NCI-H1417 treated with DMSO at 0.1 percent for 48 hours (cell line): Measurements from ENCODE around the gene MSRB2.

ENCODE experiments used
- DNase-seq: peaks from one replicate; lab custom pipeline; 2025; lab: John Stamatoyannopoulos, UW

Gene MSRB2

GRCh38 chr10:23111517-23112286, 16.3 kb downstream of the MSRB2 start:
- no peak for DNase-seq

GRCh38 chr10:23114228-23114850, 19.0 kb downstream of the MSRB2 start:
- no peak for DNase-seq

GRCh38 chr10:23116486-23117205, 21.3 kb downstream of the MSRB2 start:
- no peak for DNase-seq

- no peak for DNase-seq
Observed at GRCh38 chr10:23120001-23120934, 24.9 kb downstream of the MSRB2 start.

GRCh38 chr10:23121135-23121534, 25.8 kb downstream of the MSRB2 start:
- DNase-seq, result no peak

GRCh38 chr10:23136462-23136861, 41.1 kb downstream of the MSRB2 start:
- no peak for DNase-seq

GRCh38 chr10:23139677-23140076, 44.3 kb downstream of the MSRB2 start:
- no peak for DNase-seq

- no peak for DNase-seq
Observed at GRCh38 chr10:23141995-23142394, 46.6 kb downstream of the MSRB2 start.

GRCh38 chr10:23146258-23146657, 50.9 kb downstream of the MSRB2 start:
- DNase-seq, result no peak

GRCh38 chr10:23147035-23147434, 51.7 kb downstream of the MSRB2 start:
- no peak for DNase-seq

GRCh38 chr10:23148214-23148613, 52.8 kb downstream of the MSRB2 start:
- no peak for DNase-seq

- DNase-seq, result no peak
Observed at GRCh38 chr10:23150091-23150490, 54.7 kb downstream of the MSRB2 start.

GRCh38 chr10:23150610-23151009, 55.2 kb downstream of the MSRB2 start:
- no peak for DNase-seq

GRCh38 chr10:23151071-23151470, 55.7 kb downstream of the MSRB2 start:
- no peak for DNase-seq

GRCh38 chr10:23155169-23155568, 59.8 kb downstream of the MSRB2 start:
- no peak for DNase-seq

GRCh38 chr10:23156447-23157150, 61.2 kb downstream of the MSRB2 start:
- DNase-seq, result no peak

GRCh38 chr10:23157239-23157681, 61.9 kb downstream of the MSRB2 start:
- no peak for DNase-seq

GRCh38 chr10:23157691-23158369, 62.5 kb downstream of the MSRB2 start:
- DNase-seq, result no peak

GRCh38 chr10:23158370-23158769, 63.0 kb downstream of the MSRB2 start:
- DNase-seq, result peak; percentile 6

GRCh38 chr10:23171232-23171876, 76.0 kb downstream of the MSRB2 start:
- no peak for DNase-seq
